Activated CD4-positive, alpha-beta T cell treated with anti-CD3 and anti-CD28 coated beads for 1 hour (primary cell): ENCODE measurements around the gene ENPP6.

Experiments used
- DNase-seq: peaks from one replicate; pipeline ENCODE4 v3.0.0-alpha.2; 2020

The ENPP6 gene

DNA sequence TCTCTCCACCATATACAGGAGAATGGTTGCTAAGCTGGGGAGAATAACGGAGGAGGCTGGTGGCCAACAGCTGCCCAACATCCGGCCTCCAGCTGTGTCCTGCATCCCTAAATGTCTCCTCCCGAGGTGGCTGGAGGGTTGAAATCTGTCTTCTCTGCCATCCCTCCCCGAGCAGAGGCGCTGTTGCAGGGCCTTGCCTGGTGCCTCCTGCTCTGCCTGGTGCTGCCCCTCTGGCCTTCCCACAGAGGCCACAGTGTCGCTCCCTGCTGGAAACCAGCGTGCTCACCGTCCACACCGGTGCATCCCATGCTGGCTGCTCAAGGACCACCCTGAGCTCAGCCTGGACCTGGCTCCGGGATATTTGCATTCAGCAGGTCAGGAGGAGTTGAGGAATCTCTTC, 115.2 kb downstream of the ENPP6 start:
- no peak for DNase-seq

DNA sequence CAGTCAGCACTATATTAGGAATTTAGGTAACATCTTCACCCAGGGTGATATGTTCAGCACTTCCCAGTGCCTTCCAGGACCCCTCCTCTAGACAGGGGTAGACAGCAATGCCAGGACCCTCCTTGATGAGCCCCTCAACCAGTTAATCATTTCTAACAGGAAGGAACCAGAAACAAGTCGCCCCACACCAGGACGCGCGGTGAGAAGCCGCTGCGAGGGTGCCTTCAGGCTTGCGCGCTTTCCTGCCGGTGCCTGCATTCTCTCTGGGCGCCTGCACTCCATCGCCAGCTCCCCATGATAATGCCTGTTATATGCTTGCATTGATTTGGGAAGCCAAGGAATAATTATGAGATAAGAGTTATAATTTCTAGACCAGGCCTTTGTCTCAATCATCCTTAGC, 116.0 kb downstream of the ENPP6 start:
- DNase-seq: no peak

DNA sequence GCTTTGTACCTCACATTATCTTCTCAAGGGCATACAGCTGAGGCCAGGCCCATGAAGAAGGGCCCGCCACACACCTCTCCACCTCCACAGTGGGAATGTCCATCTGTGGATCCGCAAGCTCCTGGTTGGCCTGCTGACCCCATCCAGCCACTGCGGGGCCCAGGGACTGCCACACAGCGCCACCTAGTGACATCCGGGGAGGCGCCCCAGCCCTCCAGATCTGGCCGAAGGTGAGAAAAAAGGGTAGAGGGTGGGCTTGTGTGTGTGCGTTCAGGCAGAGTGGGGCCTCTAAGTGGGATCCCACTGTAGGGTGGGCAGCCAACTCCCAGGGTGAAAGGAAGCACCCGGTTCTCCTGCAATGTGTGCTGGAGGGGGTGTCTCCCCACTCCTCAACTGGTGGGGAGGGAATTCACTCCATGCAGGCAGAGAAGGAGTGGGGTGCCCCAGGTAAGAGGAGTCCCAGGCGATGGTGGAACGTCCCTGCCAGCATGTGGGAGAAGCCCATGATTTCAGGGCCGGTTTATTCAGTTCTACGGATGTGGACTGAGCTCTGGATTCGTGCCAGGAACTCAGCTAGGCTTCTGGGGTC, 117.3 kb downstream of the ENPP6 start:
- no peak for DNase-seq

DNA sequence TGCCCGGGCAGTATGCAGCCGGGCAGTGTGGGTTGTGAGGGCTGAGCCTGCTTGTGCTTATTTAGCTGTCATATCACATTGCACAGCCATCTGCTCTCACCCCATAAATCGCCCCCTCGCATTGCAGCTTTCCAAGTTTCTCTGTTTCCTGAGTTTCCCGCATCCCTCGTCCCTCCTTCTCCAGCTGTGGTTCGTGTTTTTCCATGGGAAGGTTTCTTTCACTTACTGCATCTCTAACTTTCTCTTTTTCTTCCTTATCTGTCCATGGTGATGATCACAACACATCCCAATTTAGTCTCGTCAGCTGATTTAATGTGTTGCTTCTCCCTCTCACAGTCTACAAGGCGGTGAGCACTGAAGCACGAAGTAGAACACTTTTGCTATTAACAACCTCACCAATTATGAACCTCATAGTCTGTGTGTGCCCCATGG, 118.1 kb downstream of the ENPP6 start:
- no peak for DNase-seq

DNA sequence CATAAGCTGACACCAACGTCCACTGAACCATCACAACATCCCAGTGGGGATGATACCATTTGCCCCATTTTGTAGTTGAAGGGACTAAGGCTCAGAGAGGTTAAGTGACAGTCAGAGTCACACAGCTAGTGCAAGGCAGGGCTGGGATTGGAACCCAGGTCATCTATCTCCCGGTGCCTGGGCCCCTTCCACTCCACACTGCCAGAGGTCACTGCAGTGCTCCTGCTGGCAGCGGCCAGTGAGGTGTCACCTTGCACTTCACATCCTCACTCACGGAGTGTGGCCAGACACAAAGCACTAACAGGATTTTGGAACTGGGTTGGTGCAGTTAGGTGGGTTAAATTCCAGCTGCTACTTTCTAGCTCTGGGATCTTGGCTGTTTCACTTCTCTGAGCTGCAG, 118.7 kb downstream of the ENPP6 start:
- DNase-seq: no peak

DNA sequence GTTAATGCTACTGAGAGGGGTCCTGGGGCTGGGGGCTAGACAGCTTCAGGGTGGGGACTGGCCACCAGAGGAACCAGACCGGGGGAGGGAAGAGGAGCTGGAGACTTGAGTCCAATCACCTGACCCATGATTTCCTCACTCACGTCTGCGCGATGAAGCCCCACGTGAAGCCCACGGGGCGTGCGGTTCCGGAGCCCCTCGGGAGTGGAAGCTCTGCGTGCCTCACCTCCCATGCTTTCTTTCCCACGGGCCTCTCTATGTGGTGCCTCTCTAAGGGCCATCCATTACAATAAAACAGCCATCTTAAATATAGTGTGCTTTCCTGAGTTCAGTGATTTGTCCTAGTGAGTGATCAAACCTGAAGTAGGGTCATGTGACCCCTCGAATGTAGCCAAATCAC, 119.9 kb downstream of the ENPP6 start:
- DNase-seq: no peak

DNA sequence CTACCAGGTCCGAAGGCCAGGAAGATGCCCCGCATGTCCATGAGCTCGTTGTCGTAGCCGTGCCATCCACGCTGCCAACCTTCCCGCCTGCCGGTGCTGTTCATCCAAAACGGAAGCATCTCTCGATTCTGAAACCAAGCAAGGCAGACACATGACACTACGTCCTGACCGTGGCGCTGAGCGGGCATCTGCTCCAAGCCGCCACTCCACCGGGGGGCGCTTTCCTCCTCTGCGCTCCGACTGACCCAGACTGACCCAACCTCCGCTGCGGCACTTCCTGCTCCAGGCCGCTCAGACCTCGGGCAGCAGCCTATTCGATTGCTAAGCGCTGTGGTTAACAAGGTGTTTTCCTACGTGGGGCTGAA, 120.5 kb downstream of the ENPP6 start:
- no peak for DNase-seq

DNA sequence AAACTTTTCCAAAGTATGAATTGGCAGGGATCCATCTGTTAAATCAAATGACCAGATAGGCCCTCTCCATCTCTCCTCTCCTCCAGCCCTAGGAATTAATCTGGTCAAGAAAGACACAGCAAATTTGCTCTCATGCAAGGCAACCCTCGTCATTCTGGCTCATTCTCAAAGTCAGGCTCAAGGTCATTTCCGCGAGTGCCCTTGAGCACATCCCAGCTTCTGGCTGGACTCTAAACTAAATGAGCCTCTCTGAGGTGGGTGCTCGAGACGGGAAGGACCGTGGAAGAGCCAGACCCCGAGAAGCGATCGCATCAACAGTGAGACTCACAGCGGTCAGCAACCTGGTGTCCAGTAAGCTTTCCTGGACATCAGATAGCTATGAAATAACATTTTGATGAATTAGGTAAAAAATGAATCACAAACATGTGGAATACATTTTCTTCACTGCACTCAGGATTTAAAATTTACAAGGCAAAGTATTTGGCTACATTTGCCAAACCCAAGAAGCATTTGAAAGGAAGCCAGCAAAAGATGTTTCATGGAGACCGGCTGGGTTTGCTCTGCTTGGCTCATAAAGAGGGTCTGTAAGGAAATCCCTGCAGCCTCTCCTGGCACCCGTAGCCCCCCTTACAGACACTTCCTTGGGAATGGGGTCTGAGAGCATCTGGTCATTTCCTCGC, 121.0 kb downstream of the ENPP6 start:
- DNase-seq: no peak

DNA sequence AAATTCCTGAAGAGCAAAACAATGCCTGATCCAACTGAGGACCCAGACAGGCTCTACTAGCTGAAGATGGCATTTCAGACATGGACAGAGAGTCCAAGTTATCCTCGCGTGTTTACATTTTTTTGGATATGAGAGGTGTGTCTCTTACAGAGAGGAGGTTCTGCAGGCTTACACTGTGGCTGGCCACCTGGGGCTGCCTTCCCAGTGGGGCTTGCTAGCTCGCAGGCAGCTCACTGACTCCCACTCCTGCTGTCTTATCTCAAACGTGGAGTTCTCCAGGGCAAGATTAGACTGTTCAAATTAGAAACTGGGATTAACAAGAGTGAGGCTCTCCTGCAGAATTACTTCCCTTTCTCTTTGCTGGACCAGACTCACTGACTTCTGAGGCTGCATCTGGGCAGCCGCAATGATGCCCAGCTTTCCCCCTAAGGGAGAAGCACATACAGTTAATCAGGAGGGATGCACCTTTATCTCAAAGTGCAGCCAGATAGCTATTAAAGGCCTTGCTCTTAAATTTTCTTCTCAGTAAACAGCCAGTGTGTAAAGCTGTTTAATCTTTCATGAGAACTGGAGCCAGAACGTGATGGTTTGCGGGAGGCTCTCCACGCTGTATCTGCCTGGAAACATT, 123.0 kb downstream of the ENPP6 start:
- DNase-seq: no peak

DNA sequence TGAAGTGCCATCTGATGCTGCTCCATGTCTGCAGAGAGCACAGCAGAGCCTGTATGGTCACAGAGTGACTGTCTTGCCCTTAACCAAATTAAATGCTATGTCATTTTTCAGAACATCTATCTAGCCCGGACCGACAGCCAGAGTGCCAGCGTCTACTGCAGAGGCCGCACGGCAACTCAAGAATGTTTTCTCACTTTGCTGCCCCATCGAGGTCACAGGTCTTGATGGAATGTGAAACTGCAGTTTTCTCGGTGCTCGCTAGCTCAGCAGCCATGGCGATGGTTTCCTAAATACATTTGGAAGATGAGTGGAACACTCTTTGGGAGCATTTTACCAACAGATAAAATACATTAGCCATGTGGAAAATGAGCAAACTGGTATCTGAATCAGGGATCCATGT, 125.7 kb downstream of the ENPP6 start:
- DNase-seq: no peak

DNA sequence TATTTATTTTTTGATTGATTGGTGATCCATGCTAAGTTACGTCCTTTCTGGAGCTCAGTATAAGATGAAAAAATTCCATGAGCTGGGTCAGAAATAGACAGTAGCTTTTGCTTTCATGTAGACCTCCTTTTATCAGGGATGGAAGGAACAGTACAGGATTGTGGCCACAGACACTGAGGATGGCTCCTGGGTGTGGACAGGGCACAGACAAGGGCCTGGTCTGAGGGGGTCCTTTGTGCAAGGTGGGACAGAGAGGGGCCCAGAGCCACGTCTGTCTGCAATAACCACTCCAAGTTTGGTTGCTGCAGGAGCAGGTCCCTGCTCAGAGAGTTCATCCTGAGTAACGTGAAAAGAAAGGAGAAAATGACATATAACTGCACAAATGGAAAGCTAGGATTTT, 127.1 kb downstream of the ENPP6 start:
- DNase-seq: no peak

DNA sequence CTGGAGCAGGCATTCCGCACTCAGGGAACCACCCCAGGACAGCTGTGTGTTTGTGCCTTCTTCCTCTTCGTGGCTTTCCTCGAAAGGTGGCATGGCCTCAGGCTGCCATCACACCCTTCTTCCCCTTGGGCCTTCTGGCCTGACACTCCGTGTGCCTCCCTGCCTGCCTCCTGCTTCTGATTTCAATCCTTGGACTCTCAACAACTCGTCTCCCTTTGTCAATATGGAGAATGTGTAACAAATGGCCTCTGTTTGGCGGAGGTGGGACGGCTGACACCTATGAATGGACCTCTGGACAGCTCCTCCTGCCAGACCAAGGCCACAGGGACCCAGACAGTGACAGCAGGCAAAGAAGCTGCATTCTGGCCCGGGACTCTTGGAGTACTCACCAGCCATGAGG, 137.0 kb downstream of the ENPP6 start:
- no peak for DNase-seq

DNA sequence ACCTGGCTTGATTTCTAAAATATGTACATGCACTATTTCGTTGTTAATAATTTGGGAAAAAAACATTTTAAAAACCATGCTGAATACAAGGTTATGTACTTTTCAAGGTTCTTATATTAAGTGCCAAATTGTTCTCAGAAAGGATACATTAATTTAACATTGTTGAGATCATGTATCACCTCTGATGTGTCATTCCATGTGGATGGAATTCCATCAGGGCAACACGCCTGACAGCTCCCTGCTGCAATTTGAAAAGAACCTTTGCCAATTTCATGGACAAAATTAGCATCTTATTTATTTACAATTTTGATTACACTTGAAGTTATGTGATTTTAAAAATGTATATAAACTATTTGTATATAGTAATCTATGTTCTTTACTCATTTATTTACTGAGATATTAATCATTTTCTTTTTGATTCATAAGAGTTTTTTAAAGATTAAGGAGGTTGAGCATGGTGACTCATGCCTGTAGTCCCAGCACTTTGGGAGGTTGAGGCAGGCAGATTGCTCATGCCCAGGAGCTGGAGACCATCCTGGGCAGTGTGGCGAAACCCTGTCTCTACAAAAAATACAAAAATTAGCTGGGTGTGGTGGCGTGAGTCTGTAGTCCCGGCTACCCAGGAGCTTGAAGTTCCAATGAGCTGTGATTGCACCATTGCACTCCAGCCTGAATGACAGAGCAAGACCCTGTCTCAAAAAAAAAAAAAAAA, 142.8 kb downstream of the ENPP6 start:
- DNase-seq: no peak

DNA sequence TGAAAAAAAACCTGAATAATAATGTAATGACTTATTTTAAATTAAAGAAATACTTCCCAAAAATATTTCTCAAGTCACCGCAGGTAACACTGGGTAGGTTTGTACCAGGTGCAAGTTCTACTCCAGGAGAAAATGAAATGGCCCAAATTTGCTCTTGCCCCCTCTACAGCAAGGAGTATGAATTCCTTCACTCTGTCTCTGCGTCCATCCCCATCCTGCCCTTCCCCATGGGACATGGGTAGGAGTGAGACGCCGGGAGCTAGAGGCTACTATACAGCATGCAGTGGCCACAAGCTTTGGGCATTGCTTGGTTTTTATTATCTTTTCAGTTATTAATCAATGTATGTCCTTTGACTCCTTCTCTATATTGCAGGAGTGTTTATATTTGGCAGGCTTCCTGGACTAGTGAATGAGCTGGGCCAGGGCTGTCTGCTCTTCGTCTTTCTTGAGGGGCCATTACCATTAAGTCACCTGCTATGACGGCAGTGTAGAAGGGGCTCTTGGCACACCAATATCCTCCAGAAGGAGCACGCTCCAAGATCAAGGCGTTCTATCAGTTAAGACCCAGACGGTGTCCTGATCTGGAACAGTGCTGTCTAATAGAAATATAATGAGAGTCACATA, 149.6 kb downstream of the ENPP6 start:
- DNase-seq: no peak

DNA sequence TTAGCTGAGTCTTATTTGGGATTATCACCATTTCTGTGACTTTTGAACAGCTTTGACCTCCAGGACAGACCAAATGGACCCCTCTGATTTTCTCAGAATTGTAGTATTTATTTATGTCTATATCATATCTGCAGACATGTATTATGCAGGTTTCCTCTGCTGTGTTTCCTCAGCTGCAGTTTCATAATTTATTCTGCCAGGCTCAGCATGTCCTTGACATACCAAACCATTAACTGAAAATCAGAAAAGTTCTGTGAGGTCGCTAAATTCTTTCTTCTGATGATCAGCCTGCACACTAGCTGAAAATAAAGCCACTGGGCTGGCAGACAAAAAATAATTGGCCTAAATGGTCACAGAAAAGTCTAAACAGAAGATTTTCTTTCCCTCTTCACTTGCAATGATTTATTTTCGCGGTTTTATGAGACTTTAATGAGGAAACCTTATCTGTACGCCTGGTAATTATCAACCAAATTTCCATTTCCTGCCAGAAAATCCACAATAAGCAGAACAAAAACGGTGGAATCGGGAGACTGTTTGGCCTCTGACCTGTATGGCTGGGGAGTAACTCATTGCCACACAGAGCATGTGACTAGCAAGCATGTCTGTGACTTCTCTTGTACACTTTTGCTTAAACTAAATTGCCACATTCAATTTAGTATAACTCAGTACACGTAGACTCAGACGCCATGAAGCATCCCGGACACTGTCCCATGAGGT, 150.9 kb downstream of the ENPP6 start:
- no peak for DNase-seq

DNA sequence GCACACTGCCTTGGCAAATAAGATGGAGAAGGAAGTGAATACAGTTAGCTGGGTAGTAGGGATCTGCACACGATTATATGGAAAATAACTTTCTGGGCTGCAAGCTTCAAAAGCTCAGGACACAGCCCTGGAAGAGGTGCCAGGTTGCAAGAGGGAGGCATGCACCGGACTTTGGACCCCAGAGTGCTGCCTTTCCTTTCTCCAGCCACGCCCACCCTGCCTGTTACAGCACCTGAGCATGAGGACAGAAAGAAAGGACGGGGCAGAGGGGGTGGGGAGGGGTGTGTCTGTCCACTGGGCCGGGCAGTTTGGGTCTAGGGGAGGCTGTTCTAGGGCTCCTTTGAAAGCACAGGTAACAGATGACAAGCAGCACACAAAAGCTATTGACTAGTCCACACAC, 152.8 kb downstream of the ENPP6 start:
- DNase-seq: no peak

DNA sequence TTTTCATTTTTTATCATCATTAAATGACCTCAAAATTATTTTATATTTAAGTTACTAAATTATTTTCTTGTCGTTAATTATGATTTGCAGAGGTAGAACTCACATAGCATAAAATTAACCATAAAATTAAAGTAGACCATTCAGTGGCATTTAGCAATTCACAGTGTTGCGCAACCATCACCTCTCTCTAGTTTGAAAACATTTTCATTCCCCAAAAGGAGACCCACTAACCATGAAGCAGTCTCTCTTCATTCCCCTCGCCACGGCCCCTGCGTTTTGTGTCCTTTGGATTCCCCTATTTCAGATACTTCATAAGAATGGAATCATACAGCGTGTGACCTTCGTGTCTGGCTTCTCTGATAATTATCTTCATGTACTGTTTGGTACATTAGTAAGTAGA, 154.9 kb downstream of the ENPP6 start:
- DNase-seq: no peak

DNA sequence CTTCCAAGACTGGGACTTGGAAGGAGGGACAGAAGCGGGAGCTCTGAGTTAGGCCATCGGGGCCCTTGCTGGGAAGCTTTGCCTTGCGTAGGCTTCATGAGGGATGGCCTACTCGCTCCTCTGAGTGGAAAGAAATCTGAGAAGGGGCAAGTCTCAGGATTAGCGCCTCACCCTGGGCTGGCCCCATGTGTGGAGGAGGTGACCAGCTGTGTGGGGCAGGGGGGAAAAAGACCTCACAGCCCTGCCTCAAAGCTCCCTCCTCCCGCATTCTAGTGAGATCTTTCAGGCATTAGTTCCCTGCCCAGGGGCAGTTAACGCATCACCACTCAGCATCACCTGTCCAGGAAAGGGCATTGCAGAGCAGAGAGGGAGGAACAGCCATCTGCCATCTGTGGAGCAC, 156.1 kb downstream of the ENPP6 start:
- no peak for DNase-seq

DNA sequence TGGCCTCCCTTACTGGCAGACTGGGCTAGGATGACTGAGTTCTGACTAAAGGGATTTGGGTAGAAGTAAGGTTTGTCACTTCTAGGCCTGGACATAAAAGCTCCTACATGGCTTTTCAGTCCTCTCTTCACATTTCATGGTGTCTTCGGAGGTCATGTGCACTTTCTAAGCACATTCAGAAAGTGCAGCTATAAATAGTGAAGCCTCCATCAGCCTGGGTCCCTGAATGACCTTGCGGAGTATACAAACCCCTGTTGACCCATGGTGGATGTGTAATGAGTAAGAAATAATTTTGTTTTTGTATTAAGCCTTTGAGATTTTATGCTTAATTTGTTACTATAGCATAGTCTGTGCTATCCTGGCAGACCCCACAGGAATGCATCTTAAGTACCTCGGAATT, 158.6 kb downstream of the ENPP6 start:
- no peak for DNase-seq

DNA sequence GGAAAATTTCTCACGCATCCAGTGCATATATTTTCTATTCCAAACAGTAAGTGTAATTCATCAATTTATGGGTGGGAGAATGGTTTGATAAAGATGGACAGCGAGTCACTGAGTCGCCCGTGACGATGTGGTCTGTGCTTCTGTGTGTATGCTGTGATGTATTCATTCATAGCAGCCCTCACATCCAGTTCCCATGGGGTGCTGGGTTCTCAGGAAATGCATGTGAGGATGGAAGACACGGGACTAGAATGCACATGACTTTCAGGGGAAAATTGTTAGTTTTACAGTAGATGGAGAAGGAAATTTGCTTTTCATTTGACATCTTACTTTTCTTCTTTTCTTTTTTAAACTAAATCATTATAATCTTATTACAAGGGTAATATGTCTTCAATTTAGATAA, 159.6 kb downstream of the ENPP6 start:
- DNase-seq: no peak

DNA sequence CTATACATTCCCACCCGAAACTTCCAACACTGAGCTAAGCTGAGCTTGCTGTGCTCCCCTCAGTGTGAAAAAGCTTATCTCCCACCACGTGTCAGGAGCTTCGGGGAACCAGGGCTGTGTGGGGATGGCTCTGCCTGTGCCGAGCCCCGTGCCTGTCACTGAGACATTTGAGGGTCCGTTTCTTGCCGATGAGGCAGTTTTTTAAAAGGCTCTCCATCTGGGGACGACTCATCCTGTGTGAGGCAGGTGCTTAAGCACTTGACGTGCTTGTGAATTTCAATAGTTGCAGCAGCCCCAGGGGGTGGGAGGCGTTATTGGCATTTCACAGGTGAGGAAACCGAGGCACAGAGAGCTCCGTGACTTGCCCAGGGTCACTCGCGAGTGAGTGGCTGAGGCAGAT, 160.8 kb downstream of the ENPP6 start:
- no peak for DNase-seq

DNA sequence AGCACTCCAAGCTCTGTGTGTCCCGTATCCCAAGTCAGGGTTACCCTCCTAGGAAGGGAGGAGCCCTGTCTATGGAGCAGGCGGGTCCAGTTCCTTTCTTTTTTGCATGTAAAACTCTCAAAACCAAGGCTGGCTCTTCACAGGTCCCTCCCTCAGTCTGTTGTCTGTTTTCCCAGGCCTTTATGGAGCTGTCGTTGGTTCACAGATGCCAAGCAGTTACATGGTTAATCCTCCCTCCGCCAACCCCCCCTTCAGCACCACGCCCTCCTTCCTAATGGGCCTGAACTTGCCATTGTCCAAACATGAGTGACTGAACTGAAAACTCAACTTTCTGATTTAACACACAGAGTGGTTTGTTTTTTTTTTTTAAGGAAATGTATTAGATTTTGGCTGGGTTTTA, 164.2 kb downstream of the ENPP6 start:
- no peak for DNase-seq

DNA sequence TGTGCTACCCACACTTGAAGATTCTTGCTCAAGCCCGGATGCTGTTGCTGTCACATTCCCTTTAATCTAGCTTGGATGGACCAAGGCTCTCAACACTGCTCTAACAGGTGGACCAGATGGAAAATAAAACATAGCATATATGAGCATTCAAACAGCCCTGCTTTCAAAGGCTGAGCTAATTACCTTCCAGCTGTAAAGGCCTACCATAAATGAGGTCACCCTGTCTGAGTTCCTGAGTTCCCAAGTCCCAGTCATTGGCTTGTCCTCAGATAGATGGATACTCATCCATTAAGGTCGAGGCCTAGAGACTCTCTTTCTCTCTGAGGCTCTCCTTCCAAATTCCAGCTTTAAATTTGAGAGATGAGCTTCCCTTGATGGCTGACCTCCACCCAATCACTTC, 165.1 kb downstream of the ENPP6 start:
- DNase-seq: no peak
